A673 (cell line): ENCODE measurements around the gene NDE1.

Experiments used
- CTCF ChIP-seq: fragments of 300-800, 200-600 bp; sonication (generic); conservative IDR thresholded peaks from 2 replicates; pipeline ENCODE4 v1.5.1; 2017; ENCODE audit warnings: low read depth, mild to moderate bottlenecking, antibody characterized with exemption, low read length, moderate library complexity, mixed read lengths
- EZH2 ChIP-seq: fragments of 200-600 bp; sonication (generic); IDR thresholded peaks from 2 replicates; pipeline ENCODE4 v1.6.1; 2017; ENCODE audit warnings: borderline replicate concordance, low read depth, mild to moderate bottlenecking, mixed read lengths, antibody characterized with exemption, low read length; ENCODE audit not compliant: poor library complexity, severe bottlenecking

GRCh38 chr16:15757077-15757386, 107.0 kb downstream of the NDE1 start:
- TF ChIP-seq CTCF (no peak), EZH2 (no peak)
